Right ventricle myocardium superior (tissue), 1 donor: ENCODE measurements around the gene ASB3. TPM values are rescaled to one million over a fixed set of nuclear protein-coding genes. Genes with fewer than 3 reads are reported as not detected.
"Not testable (repeated sequence)": the region's sequence is repeated elsewhere in the genome, so short reads cannot be mapped to it uniquely, and the experiment has no call there.

Source experiments
- ATAC-seq: fragments of 200-7000 bp; cut with Tn5 transposase; one replicate; pipeline ENCODE4 v1.9.1; 2020; ENCODE audit warnings: mild to moderate bottlenecking; ENCODE audit not compliant: poor library complexity
- DNase-seq: peaks from one replicate; pipeline ENCODE4 v3.0.0-alpha.2; 2020
- intact Hi-C: fragments of 100-400 bp; cut with DNase I; formaldehyde crosslinking; loops from one replicate; pipeline ENCODE4 v1.11.2; 2022
- total RNA-seq: library from RNA; stranded (reverse); fragmentation: NEBNext Ultra II Directional; extraction: Animal tissue kit (Norgen Biotek cat#: 25700); gene quantifications from one replicate; pipeline ENCODE4 v1.2.1, GENCODE V29; 2021
- donor health status: DM: no; HTN: yes; CAD: no; lungs with severe emphysema.

Gene ASB3
- total RNA-seq, 1 donor from 2014 or later: 9.8 TPM

DNA sequence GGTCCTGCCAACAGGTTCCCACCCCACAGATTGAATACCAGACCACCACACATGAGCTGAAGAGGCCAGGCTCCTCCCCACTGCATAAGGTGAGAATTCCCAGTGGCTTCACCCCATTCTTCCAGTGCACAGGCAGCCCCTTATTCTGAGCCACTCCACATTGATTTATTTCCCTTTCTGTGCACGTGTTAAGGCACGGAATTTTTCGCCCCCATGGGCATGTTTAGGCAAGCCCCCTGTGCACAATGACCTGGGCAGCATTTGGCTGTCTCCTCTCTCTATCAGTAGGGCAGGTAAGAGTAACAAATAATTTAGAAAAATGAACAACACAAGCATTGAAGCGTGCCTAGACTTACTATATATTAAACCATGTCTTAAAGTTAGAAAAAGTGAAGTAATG is 34.4 kb downstream of the ASB3 start:
- intact Hi-C loops: no loop called here
- ATAC-seq (no peak), DNase-seq (no peak)

DNA sequence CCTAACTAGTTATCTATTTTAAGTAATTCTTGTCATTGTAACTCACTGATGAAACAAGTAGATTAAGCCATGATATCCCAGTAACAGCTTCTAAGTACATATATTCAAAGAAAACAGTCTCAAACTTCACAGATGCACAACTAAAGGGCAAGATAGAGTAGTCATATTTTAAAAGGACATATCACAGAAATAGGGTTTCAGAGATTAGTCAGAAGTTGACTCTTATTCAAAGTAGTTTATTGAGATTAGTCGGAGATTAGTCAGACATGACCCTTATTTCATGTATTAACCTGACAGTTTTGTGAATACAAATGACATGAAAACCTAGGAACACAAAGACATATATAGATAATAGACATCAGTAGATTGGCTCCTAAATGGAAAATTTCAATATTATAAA is 35.0 kb downstream of the ASB3 start:
- DNase-seq (no peak), ATAC-seq (no peak)
- intact Hi-C loops: no loop called here

DNA sequence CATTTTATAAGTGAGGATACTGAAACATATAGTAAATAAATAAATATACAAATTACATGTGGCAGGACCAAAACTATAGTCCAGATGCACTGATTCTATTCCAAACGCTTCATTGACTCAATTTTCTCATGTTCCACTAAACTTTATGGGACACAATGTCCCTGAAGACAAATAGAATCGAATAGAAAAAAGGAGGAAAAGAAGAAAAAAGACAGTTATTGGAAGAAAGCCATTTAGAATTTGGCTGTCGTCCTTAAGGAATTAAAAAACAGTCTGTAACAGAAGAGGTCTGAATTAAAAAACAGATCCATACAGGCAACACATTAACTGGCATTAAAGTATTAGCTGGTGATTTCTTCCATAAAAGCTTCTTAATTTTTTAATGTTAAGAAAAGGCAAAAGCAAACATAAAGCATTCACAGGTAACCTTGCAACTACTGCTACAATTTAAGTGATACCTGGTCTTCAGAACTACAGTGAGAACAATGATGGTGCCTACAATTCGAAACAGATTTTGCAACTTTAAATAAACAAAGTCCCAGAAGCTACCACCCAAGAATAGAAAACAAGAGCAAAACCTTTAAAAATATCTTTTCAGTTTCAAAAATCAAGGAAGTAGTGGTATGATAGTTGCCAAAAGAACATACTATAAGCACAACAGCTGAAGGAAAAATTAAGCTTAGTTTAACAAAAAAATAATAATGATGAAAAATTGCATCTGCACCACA is 36.5 kb downstream of the ASB3 start:
- intact Hi-C loops: no loop called here
- ATAC-seq (no peak), DNase-seq (no peak)

DNA sequence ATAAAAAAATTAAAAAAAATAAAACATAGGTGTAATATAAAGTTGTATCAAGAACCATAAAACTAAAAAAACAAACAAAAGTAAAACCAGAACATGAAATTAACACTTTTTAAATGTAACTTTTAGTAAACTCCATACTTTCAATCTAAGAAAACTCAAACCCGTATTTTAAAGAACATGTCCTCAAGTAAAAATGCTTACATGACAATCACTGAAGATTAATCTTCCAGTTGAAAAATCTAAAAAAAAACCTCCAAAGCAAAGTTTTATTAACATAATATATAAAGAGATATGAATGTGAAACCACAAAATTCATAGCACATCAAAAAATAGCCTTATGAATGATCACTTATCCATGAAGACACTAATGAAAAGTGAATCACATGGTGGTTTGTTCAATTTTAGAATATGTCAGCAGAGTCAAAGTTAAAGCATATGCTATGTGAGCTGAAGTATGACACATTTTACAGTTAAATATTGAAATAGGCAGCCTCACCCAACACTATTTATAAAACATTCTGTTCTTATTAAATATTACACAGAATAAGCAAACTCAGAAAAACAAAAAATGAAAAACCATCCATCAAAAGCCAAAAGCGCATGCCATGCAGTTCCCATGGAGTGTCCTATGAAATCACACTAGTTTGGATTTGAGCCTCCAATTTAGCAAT is 42.2 kb downstream of the ASB3 start:
- no peak for ATAC-seq
- no peak for DNase-seq
- intact Hi-C loops: no loop called here

DNA sequence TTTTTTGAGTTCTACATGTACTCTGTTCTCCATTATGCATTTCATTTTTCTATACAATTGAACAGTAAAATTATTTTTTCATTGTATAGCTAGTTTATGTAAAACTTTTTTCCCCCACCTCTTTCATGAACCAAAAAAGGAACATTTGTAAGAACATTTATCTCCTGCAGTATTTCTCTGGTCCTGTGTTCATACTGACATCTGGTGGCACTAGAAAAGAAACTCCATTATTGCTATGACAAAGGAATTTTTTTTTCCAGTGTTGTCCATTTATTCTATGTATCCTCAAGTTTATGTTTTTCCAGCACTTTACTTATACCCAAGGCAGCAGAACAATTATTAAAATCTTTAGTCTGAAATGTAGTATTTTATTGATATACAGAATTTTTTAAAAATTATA is 46.6 kb downstream of the ASB3 start:
- DNase-seq (no peak), ATAC-seq (no peak)
- intact Hi-C loops: no loop called here

DNA sequence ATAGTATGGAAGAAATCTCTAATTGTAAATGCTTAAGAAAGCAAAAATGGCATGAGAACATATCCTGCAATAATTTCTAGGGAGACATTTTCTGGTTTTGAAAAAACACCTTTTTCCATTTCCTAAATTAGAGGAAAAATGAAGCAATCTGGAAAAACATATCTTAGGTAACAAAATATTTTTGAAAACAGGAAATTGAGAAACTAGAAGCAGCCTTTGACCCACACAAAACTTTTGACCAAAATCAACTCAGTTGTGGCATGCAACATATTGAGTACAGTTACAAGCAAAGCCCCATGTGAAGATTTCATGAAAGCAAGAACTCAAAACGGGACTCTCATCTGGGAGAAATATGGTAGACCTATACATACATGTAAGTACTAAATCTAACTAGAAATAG is 47.7 kb downstream of the ASB3 start:
- intact Hi-C loops: no loop called here
- no peak for DNase-seq

DNA sequence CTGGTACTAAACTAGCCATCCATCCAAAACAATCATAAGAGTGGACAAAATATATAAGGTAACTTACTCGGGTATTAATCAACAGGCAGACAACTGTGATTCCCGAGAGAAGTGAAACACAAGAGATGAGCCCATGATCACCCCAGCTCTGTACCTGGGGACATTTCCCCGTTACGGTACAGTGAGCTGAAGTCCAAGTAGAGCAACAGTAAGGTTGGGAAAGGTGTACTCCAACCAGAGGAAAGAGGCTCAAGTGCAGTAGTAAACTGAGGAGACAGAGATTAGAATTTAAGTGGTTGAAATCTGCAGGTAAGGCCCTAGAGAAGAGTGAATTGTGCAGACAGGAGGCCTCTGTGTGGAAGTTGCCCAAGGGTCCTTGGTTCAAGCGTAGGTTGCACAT is 49.7 kb downstream of the ASB3 start:
- intact Hi-C loops: no loop called here
- no peak for ATAC-seq
- no peak for DNase-seq

More for the DNA sequence above, 47.7 kb downstream of the ASB3 start:
- no peak for ATAC-seq

DNA sequence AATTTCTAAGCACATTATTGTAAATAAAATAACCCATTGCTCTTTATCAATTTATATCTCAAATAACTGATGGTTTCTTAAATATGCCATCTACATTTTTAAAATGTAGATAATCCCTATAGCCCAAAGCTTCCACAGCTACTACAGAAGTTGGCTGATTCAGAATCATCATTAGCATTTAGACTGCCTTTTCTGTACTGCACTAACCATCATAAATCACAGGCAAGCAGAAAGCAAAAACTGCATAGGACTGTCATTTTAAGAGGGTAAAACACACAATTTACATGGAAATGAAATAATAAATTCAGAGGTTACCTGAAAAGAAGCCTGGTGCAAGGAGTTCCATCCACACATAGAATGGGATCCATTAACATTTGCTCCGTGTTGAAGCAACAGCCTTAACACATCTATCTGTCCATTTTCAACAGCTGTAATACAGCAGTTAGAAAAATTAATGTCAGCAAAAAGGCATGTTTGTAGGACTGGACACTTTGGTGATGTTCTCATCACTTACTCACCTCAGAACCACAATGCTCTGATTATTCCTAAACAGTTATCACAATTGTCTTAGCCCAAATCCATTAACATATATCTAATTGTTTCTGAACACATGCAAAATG is 57.5 kb downstream of the ASB3 start:
- intact Hi-C loops: no loop called here
- DNase-seq (no peak), ATAC-seq (no peak)

DNA sequence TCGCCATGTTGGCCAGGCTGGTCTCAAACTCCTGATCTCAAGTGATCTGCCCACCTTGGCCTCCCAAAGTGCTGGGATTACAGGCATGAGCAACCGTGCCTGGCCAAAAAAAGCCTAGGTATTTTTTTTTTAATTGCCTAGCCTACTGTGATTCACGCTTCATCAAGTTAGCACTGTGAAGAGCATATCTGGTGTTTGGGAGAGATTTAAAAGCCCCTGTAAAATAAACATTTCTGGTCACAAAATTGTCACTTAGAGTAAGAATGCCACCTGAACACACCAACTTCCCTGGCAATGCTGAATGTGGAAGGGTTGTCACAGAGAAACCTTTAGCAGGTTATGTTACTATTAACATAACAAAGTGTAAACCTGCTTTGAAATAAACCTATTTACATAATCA is 58.8 kb downstream of the ASB3 start:
- no peak for ATAC-seq
- no peak for DNase-seq
- intact Hi-C loops: no loop called here

DNA sequence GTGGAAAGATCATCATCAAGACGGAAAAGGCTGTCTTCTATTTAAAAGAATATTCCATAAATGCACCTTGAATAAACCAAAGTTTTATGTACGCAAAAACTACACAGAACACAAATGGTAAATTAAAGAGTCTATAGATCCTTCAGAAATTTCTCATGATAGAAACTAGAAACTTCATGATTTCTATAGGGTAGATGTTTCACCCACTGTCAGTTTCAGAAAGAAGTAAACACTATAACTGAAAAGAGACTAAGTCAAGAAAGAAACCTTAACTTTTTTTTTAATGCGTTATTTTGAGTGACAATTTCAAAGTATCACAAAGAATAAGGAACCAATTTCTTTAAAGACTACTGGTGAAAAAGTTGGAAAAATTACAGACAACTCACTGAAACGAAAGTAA is 61.1 kb downstream of the ASB3 start:
- intact Hi-C loops: no loop called here
- no peak for ATAC-seq
- no peak for DNase-seq

DNA sequence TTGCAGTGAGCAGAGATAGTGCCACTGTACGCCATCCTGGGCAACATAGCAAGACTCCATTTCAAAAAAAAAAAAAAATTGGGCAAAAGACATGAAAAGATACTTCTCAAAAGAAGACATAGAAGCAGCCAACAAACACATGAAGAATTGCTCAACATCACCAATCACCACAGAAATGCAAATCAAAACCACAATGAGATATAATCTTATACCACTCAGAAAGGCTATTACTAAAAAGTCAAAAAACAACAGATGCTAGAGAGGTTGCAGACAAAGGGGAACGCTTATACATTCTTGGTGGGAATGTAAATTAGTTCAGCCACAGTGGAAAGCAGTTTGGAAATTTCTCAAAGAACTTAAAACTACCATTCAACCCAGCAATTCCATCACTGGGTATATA is 62.2 kb downstream of the ASB3 start:
- no peak for ATAC-seq
- intact Hi-C loops: no loop called here

DNA sequence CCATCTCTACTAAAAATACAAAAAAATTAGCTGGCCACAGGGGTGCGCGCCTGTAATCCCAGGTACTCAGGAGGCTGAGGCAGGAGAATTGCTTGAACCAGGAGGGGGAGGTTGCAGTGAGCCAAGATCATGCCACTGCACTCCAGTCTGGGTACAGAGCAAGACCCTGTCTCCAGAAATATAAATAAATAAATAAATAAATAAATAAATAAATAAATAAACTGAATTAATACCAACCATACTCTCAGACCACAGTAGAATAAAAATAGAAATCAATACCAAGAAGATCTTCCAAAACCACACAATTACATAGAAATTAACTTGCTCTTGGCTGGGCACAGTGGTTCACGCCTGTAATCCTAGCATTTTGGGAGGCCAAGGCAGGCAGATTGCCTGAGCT is 65.8 kb downstream of the ASB3 start:
- DNase-seq, intact Hi-C loops, ATAC-seq: not testable (repeated sequence)

More for the DNA sequence above, 62.2 kb downstream of the ASB3 start:
- DNase-seq: no peak

DNA sequence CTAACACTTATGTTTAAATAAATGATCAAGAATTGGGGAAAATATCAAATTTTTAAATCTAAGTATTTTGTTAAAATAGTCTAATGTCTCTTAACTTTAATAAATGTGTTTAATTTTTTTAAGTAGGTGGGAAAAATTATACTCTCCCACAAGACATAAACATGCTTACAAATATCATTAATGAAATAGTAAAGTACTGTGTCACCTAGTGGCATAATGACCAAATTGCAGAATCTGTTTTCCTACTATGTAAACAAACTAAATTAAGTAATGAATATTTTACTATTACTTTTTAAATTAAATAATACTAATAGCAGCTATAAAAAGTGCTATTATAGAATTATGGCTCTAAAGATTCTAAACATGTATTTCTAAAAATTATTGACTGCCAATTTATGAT is 71.2 kb downstream of the ASB3 start:
- intact Hi-C loops: no loop called here
- no peak for DNase-seq
- ATAC-seq: no peak

DNA sequence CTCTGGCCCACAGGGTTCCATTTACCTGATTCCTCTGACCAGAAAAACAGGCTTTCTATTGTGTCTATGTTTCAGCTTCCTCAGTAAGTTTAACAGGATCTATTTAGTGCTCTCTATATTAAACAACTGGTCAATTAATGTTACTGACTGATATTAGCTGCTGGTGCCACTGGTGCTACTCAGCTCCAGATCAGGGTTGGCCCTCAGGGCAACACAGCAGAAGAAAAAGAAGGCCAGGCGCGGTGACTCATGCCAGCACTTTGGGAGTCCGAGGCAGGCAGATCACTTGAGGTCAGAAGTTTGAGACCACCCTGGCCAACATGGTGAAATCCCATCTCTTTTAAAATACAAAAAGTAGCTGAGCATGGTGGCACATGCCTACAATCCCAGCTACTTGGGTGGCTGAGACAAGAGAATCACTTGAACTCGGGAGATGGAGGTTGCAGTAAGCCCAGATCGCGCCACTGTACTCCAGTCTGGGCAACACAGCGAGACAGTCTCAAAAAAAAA is 75.4 kb downstream of the ASB3 start:
- DNase-seq (no peak), ATAC-seq (no peak)
- intact Hi-C loops: no loop called here

DNA sequence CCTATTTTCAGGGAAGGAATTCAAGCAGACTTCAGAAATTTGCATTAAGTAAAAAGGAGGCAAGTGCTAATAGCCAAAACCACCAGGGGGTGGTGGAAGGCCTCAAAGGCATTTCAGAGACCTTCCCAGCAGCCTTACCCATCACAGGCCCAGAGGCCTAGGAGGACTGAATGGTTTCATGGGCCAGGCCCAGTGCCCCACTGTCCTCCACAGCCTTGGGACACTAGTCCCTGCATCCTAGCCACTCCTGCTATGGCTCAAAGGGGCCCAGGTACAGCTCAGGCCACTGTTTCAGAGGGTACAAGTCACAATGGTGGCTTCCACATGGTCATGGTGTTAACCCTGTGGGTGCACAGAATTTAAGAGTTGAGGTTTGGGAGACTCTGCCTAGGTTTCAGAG is 77.8 kb downstream of the ASB3 start:
- ATAC-seq: no peak
- DNase-seq: no peak
- intact Hi-C loops: no loop called here

DNA sequence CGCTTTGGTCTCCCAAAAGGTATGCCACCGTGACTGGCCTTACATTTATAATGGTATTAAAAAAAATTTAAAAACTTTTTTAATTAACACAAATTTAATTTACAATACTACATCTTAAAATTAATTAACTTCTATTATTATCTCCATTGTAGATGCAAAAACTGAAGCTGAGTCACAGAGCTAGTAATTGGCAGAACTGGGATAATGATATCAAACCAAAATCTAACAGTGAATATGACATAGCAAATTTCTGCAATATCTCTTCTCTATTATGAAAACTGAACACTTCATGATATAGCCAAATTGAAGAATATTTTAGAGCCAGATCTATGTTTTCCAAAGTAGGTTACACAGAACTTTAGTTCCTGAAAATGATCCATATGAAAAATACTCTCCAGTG is 85.5 kb downstream of the ASB3 start:
- DNase-seq: no peak
- no peak for ATAC-seq

DNA sequence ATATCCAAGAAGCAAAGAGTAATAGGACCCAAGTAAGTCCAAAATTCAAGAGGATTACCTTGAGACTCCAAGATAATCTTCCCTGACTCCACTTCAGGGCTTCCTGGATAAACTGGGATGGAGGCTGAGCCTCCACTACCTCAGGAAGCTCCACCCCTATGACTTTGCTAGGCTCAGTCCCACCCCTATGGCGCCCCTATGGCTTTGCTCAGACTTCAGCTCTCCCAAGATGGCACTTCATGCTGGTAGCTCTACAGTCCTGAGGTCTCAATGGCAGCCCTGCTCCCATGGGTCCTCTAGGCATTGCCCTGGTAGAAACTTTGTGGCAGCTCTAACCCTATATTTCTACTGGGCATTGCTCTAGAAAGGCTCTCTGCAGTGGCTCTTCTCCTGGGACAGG is 89.1 kb downstream of the ASB3 start:
- ATAC-seq (no peak), DNase-seq (no peak)
- intact Hi-C loops: no loop called here

More for the DNA sequence above, 85.5 kb downstream of the ASB3 start:
- intact Hi-C loops: no loop called here

DNA sequence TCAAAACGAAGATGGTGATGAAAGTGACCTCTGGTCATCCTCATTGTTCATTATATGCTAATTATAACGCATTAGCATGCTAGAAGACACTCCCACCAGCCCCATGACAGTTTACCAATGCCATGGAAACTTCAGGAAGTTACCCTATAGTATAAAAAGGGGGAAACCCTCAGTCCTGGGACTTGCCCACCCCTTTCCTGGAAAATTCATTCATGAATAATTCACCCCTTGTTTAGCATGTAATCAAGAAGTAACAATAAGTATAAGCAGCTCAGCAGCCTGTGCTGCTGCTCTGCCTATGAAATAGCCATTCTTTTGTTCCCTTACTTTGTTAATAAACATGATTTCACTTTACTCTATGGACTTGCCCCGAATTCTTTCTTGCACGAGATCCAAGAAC is 89.7 kb downstream of the ASB3 start:
- no peak for DNase-seq
- intact Hi-C loops: no loop called here
- no peak for ATAC-seq

DNA sequence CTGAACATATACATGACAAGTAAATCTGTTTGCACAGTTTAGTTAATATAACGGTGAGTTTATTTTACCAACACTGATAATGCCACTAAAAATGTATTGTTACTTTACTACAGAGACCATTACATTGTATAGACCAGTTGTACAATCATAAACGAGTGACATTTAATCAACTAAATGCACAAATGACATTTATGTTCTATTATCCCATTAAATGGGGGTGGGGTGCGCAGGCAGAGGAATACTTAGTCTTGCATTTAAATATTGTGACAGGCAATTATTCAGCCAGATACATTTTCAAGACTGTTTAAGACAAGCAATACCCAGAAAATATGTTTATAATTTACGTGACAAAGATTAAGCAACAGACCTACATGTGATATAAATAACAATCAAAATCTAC is 91.2 kb downstream of the ASB3 start:
- DNase-seq: no peak
- intact Hi-C loops: no loop called here

More for the DNA sequence above, 91.2 kb downstream of the ASB3 start:
- no peak for ATAC-seq
